ENCODE measurements around the gene MEX3D.

DNA sequence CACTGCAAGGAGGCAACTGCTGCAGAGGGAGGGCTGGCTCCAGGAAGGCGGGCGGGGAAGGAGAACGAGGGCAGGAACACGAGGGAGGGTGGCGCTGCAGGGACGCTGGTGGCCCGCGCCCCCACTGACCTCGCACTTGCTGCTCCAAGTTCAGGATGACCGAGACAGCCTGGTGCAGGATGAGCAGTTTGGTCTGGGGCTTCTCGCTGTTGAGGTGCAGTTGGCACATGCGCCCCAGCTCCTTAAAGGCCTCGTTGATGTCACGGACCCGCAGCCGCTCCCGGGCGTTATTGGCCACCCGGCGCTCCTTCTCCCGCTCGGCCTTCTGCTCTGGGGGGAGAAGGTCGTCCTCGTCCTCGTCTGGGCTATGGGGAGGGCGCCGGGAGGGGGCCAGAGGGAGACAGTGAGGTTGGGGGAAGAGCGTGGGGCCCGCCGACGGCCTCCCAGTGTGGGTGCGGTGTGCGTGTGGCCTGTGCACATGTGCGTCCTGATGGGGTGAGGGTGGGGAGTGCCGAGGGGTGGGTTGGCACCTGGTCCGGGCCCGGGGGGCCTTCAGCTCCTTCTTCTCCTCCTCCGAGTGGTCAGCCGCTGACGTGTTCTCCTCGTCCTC is 47.1 kb upstream of the MEX3D start:
- TF ChIP-seq POLR2A (IDR thresholded peaks at IDR 0.05), result no peak
- TF ChIP-seq CTCF (IDR thresholded peaks at IDR 0.05), result no peak
- TF ChIP-seq EP300 (IDR thresholded peaks at IDR 0.05; ENCODE audit: low read depth), result no peak
- no peak for TF ChIP-seq POLR2AphosphoS5 (IDR thresholded peaks at IDR 0.05)
